Stimulated activated naive CD8-positive, alpha-beta T cell treated with anti-CD3 and anti-CD28 coated beads, Interleukin-15, amount 100 ng/mL, for 72 hours (primary cell): ENCODE results near the gene LCN12.

Source experiments
- ATAC-seq: fragments of 150-1000 bp; cut with Tn5 transposase; 2 replicates; pipeline ENCODE4 v1.10.0; 2021; ENCODE audit warnings: mild to moderate bottlenecking, moderate library complexity
- DNase-seq, 2 donors: peaks; one replicate each; pipeline ENCODE4 v3.0.0; 2021 to 2022
- H3K27ac Mint-ChIP-seq, 2 donors: one replicate each; pipeline ENCODE4 v1.8.0; 2022; ENCODE audit warnings: mild to moderate bottlenecking in 2 of 2, mixed read lengths in 2 of 2, moderate library complexity in 2 of 2
- H3K27me3 Mint-ChIP-seq: one replicate; pipeline ENCODE4 v1.8.0; 2022; ENCODE audit warnings: mixed read lengths
- H3K4me1 Mint-ChIP-seq: one replicate; pipeline ENCODE4 v1.8.0; 2022; ENCODE audit warnings: mild to moderate bottlenecking, mixed read lengths
- H3K4me3 Mint-ChIP-seq, 2 donors: one replicate each; pipeline ENCODE4 v1.8.0; 2022; ENCODE audit warnings: mild to moderate bottlenecking in 2 of 2, mixed read lengths in 2 of 2, moderate library complexity in 1 of 2
- H3K9me3 Mint-ChIP-seq, 2 donors: one replicate each; pipeline ENCODE4 v1.8.0; 2022; ENCODE audit warnings: mixed read lengths in 2 of 2

Gene LCN12

DNA sequence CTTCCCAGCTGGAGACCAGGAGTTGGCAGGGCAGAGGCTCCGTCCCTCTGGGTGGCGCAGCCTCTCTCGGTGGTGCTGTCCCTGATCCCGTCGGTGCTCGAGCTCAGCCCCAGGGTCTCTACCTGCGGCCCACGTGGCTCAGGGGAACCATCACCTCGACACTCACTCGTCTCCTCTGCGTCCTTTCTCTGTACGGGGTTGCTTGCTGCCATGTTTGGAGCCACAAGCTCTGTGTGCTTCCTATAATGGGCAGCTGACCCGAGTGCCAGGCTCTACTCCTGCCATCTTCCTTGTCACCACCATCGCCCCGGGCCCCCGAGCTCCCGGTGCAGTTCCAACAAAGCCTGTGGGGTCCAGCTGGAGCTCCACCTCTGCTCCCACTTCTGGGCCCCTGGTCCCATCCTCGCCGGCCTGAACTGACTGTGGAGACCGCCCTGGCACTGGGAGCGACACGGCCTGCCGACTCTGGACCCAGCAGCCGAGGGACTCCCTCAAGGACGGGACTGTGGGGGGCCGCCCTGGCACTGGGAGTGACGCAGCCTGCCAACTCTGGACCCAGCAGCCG is 12.6 kb upstream of the LCN12 start:
- no peak for DNase-seq
- peak overlapping the region in 1 of 2 donors; percentile 95 for H3K27ac Mint-ChIP-seq
- no peak for ATAC-seq

DNA sequence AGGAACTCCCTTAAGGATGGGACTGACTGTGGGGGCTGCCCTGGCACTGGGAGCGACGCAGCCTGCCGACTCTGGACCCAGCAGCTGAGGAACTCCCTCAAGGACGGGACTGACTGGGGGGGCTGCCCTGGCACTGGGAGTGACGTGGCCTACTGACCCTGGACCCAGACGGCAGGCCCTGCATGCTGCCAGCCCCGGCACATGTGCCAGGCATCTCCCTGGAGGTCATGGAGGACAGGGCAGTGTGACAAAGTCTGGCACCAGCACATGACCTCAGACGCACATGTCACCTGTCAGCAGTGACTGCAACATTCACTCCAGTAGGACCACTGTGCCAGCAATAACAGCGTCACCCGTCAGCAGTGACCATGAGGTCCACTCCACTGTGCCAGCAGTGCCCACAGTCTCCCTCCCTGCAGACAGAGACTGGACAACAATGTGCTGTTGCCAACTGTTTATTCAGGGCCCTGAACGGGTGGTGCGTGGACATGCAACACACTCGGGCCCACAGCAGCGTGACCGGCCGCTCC is 12.0 kb upstream of the LCN12 start:
- ATAC-seq: no peak
- Mint-ChIP-seq H3K4me1 (peaks cover 21% of the 10 kb centered on the region), H3K9me3 (no peaks in the 10 kb centered on the region), H3K27ac (peak overlapping the region in 1 of 2 donors; percentile 95), H3K27me3 (no peaks in the 10 kb centered on the region), H3K4me3 (no peak overlapping the region)
- no peak for DNase-seq

More for the DNA sequence above, 12.6 kb upstream of the LCN12 start:
- Mint-ChIP-seq H3K27me3 (no peaks in the 10 kb centered on the region), H3K4me1 (peaks cover 16% of the 10 kb centered on the region), H3K9me3 (no peaks in the 10 kb centered on the region), H3K4me3 (no peak overlapping the region)

DNA sequence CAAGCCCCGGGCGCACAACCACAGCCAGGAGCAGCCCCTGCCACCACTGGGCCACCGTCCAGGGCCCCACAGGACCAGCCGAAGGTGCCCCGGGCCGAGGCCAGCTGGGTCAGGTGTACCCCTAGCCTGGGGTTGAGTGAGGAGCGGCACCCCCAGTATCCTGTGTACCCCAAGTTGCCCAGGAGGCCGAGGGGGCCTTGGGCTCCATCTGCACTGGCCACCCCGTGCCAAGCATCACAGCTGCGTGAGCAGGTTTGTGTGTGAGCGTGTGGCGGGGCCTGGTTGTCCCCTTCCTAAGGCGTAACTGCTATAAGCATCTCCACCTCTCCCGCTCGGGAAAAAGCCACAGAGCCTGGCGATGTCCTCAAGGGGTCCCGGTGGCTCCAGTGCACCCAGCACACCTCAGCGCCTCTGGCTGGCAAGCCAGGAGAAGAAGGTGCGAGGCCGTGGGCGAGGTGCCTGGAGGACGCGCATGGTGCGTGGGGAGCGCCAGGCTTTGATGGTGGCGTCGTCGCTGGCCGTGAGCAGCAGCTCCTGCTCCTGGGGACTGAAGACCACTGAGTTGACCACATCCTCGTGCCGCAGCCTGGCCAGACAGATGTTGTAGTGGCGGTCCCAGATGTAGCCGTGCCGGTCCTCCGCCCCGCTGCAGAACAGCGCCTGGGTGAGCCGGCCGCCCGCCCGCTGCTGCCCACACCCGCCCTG is 11.4 kb upstream of the LCN12 start:
- Mint-ChIP-seq H3K9me3 (no peaks in the 10 kb centered on the region), H3K27ac (no peak overlapping the region), H3K4me1 (peaks cover 25% of the 10 kb centered on the region), H3K4me3 (no peak overlapping the region), H3K27me3 (no peaks in the 10 kb centered on the region)
- ATAC-seq: no peak
- peak in 1 of 2 donors; percentile 11 for DNase-seq

DNA sequence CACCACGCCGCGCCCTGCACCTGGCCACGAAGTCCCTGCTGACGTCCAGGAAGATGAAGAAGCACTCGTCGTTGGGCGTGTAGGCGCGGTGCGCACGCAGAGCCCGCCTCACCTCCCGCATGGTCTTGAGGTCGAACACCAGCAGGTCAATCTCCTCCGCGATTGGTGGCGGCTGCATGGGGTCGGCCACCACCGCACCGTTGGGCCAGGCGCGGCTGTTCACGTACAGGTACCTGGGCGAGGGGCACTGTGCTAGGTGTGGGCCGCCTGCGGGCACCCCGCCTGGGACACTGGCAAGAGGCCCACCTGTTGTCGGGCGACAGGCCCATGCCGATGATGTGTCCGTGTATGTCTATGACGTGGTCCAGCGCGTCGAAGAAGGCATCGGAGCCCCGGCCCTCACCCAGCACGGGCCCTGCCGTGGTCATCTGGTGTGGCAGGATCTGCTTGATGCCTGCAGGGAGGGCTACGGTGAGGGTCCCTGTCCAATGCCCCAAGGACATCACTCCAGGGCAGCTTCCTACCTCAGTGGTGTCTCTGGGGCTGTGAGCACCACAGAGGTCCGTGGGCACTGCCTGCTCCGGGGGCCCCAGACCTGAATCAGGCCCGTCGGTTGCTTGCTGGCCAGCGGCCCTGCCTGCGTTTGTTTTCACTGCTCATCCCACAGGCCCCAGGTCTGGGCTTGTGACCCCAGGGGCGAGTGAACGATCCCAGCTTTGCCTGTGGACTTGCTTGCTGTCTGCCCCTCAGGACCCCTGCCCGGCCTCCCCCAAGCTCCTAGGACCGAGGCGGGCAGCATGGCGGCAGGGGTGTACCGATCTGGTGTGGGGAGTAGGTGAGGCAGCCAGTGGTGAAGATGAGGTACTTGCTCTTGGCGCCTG is 10.6 kb upstream of the LCN12 start:
- Mint-ChIP-seq H3K4me1 (peaks cover 25% of the 10 kb centered on the region), H3K27me3 (no peaks in the 10 kb centered on the region), H3K9me3 (no peaks in the 10 kb centered on the region), H3K4me3 (peak overlapping the region in 1 of 2 donors; percentile 54), H3K27ac (peak overlapping the region in 1 of 2 donors; percentile 42)
- ATAC-seq: no peak
- DNase-seq: no peak

DNA sequence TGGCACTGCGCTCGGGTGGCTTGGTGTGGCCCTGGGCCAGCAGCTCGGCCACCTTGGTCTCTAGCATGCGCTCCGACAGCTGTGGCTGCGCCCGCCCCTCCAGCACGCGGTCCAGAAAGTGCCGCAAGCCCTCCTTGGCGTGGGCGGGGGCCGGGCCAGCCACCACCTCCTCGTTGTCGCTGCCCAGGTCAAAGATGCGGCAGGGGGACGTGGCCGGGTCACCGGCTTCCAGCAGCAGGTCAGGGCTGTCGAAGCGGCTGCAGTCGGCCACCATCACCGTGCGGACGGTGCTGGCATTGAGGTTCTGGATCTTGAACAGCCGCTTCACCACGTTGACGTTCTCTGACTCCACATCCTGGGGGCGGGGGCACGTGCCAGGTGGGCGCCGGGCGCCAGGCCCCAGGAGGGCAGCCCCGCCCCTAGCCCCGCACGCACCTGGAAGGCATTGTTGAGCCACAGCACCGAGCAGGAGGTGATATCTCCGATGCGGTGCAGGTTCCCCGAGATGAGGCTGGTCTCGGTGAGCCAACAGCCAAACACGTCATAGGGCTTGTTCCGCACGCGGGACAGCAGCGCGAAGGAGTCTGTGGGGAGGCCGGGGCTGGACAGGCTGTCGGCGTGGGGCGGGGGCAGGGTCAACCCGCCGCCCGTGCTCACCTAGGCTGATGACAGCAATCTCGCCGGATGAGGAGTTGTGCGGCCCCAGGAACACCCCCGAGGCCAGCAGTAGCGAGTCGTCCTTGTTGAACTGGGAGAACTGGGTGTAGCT is 9.8 kb upstream of the LCN12 start:
- H3K27ac Mint-ChIP-seq: peak overlapping the region in 1 of 2 donors; percentile 80
- no peaks in the 10 kb centered on the region for H3K9me3 Mint-ChIP-seq
- no peak for DNase-seq
- no peak for ATAC-seq
- H3K4me1 Mint-ChIP-seq: peaks cover 30% of the 10 kb centered on the region
- peak overlapping the region; percentile 15 to 83 for H3K4me3 Mint-ChIP-seq
- H3K27me3 Mint-ChIP-seq: no peaks in the 10 kb centered on the region

DNA sequence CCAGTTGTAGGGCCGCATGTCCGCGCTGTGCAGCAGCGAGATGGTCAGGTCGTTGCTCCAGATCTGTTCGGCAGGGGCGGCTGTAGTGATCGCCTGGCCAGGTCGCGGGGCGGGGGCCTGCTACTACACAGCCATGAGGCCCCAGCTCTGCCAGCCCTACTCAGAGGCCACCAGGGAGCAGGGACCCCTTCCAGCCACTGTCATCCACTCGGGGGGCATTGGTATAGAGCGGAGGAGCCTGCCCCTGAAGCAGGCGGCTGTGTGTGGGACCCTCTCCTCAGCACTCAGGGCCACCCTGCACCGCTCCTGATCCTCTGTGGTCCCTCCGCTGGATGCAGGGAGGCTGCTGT is 9.2 kb upstream of the LCN12 start:
- H3K4me3 Mint-ChIP-seq: peak overlapping the region; percentile 82 to 83
- H3K27ac Mint-ChIP-seq: peak overlapping the region in 1 of 2 donors; percentile 80
- DNase-seq (no peak), ATAC-seq (no peak)
- no peaks in the 10 kb centered on the region for H3K27me3 Mint-ChIP-seq
- peaks cover 35% of the 10 kb centered on the region for H3K4me1 Mint-ChIP-seq
- no peaks in the 10 kb centered on the region for H3K9me3 Mint-ChIP-seq

DNA sequence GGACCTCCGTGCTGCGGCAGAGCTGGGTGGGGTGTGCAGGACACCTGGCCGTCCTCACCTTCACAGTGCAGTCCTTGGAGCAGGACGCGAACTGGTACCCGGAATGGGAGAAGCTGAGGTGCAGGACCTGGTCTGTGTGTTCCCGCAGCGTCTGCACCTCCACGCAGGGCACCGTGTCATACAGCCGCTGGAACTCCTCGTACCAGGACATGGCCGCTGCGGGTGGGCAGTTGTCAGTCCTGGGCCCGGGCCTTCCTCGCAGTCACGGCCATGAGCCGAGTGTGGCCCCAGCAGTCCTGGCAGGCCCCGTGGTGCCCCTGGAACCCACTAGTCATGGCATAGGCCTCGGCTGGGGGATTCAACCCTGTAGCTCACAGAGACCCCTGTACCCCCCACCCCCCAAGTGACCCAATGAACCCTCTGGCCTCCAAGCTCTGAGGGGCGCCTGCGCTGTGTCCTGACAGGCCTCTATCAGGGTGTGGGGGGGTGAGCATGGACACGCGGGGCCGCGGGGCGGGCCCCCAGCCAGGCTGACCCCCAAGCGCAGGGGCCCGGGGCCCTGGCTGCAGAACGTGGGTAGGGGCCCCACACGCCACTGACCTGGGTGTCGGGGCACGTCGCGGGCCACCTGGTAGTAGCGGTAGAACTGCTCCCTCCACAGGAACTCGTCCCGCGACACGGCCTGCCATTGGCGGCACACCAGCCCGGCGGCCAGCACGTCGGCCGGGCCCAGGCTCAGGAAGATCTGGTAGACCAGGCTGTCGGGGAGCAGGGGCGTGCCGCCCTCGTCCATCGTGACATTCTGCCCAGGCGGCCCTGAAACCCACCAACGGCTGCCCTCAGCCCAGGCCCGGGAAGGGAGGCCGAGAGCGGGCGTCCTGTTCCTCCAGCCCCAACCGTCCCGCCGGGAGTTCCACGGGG is 8.5 kb upstream of the LCN12 start:
- H3K9me3 Mint-ChIP-seq: no peaks in the 10 kb centered on the region
- no peaks in the 10 kb centered on the region for H3K27me3 Mint-ChIP-seq
- DNase-seq: peak; percentile 64 to 66
- peaks cover 40% of the 10 kb centered on the region for H3K4me1 Mint-ChIP-seq
- H3K27ac Mint-ChIP-seq: peak overlapping the region in 1 of 2 donors; percentile 82
- H3K4me3 Mint-ChIP-seq: peak overlapping the region; percentile 82 to 83
- peak; percentile 52 for ATAC-seq

DNA sequence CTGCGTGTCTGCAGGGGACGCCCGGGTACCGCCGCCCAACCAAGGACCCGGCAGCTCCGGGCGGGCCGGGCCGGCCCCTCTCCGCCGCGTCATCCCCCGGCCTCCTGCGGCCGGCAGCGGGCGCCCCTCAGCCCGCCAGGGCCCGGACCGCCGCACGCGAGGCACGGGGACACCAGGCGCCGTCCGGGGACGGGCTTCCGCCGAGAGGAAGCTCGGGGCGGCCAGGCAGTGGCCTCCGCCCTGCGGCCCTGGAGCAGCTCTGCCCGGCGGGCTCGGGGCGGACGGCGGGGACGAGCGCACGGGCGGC is 7.9 kb upstream of the LCN12 start:
- peak overlapping the region; percentile 82 to 83 for H3K4me3 Mint-ChIP-seq
- H3K4me1 Mint-ChIP-seq: peaks cover 40% of the 10 kb centered on the region
- ATAC-seq (peak; percentile 66), DNase-seq (peak in 1 of 2 donors; percentile 69)
- H3K27ac Mint-ChIP-seq: peak overlapping the region in 1 of 2 donors; percentile 82
- H3K27me3 Mint-ChIP-seq: no peaks in the 10 kb centered on the region
- H3K9me3 Mint-ChIP-seq: no peaks in the 10 kb centered on the region

DNA sequence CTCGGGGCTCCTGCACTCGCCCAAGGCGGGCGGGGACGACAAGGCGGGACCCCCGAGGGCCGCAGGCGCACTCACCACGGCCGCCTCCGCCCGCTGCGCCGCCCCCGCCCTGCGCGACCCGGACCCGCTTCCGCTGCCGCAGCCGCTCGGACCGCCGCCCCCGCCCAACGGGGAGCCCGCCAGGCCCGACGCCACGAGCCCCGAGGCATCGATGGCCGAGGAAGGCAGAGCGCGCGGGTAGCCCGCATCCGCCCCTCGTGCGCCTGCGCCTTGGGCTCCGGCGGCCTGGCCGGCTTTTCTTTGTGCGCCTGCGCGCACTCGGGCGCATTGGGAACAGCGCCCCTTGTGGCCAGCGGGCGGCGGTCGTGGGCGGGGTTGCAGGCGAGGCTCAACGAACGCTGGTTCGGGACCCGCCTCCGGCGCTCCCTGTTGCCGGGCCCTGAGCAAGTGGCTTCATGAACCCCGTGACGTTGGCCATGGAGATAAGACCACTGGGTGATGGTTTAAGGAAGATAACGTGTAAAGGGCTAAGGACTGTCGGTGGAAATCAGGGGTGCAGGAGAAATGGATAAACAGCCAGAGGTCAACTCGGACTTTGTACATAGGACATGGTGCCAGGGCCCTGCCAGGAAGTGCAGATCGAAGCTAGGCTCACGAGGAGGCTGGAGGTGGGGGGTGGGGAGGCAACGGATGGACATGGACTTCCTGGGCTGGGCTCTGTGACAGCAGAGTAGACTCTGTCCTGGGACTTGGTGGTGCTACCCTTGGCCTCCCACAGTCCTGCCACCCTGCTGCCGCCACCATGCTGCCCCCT is 7.3 kb upstream of the LCN12 start, which contains the start of the genes C8G and FBXW5:
C8G (plus strand) TSS at position 725 of the 814 bp plus-strand sequence; CDS start at position 803, 78 bp downstream.
FBXW5 (minus strand) TSS at position 220 of the 814 bp plus-strand sequence. CDS start 655 bp downstream, outside the sequence.
- H3K4me3 Mint-ChIP-seq: peak within 1 kb of the TSS; percentile 82 to 83
- ATAC-seq (peak; percentile 81), DNase-seq (peak; percentile 97 to 98)
- H3K27ac Mint-ChIP-seq: peak within 1 kb of the TSS in 1 of 2 donors; percentile 95
- no peaks in the 10 kb centered on the region for H3K27me3 Mint-ChIP-seq
- peaks cover 35% of the 10 kb centered on the region for H3K4me1 Mint-ChIP-seq
- H3K9me3 Mint-ChIP-seq: no peaks in the 10 kb centered on the region

DNA sequence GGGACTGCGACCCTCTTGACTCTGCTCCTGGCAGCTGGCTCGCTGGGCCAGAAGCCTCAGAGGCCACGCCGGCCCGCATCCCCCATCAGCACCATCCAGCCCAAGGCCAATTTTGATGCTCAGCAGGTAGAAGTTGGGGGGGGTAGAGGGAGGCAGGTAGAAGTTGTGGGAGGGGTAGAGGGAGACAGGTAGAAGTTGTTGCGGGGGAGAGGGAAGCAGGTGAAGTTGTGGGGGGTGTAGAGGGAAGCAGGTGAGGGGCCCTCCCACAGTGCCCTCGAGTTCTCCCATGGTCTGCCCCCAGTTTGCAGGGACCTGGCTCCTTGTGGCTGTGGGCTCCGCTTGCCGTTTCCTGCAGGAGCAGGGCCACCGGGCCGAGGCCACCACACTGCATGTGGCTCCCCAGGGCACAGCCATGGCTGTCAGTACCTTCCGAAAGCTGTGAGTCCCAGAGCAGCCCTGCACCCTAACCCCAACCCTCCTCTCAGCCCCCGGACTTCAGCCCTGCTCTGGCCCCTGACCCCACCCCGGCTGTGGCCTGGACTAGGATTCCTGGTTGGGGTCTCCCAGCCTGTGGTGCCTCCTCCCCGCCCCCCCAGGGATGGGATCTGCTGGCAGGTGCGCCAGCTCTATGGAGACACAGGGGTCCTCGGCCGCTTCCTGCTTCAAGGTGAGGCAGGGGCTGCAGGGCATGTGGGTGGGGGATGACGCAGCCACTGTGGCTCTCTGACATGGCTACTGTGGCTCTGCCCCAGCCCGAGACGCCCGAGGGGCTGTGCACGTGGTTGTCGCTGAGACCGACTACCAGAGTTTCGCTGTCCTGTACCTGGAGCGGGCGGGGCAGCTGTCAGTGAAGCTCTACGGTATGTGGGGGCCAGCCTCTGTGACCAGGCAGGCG is 6.5 kb upstream of the LCN12 start:
- peaks cover 42% of the 10 kb centered on the region for H3K4me1 Mint-ChIP-seq
- H3K27me3 Mint-ChIP-seq: no peaks in the 10 kb centered on the region
- H3K9me3 Mint-ChIP-seq: no peaks in the 10 kb centered on the region
- H3K27ac Mint-ChIP-seq: peak overlapping the region in 1 of 2 donors; percentile 95
- DNase-seq (no peak), ATAC-seq (no peak)
- H3K4me3 Mint-ChIP-seq: no peak overlapping the region

DNA sequence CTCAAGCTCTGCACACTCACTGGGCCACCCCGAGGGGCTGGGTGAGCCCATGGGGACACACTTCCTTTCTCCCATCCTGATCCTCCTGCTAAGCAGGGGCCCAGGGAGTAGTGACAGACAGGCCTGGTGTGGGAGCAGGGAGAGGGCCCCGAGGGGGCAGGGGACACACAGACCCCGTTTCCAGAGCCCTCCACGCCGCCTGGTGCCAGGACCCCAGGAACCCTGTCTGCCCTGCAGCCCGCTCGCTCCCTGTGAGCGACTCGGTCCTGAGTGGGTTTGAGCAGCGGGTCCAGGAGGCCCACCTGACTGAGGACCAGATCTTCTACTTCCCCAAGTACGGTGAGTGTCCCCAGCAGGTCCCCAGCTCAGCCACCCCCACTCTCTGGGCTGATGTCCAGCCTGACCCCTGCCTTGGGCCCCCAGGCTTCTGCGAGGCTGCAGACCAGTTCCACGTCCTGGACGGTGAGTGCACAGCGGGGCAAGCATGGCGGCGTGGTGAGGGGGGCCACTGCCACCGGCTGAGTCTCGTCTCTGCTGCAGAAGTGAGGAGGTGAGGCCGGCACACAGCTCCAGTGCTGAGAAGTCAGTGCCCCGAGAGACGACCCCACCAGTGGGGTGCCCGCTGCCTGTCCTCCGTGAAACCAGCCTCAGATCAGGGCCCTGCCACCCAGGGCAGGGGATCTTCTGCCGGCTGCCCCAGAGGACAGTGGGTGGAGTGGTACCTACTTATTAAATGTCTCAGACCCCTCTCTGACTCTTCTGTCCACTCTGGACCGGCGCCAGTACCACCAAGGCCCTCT is 5.6 kb upstream of the LCN12 start:
- Mint-ChIP-seq H3K27me3 (no peaks in the 10 kb centered on the region), H3K27ac (no peak overlapping the region)
- no peak for ATAC-seq

More for the DNA sequence above, 5.6 kb upstream of the LCN12 start:
- Mint-ChIP-seq H3K4me3 (no peak overlapping the region), H3K4me1 (peaks cover 44% of the 10 kb centered on the region), H3K9me3 (no peaks in the 10 kb centered on the region)
- no peak for DNase-seq
